ENCODE results near the gene FREY1.
A peak's percentile ranks its signal among the peaks of the same experiment; 100 is the strongest.

Gene FREY1, protein sequence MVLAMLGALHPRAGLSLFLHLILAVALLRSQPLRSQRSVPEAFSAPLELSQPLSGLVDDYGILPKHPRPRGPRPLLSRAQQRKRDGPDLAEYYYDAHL

DNA sequence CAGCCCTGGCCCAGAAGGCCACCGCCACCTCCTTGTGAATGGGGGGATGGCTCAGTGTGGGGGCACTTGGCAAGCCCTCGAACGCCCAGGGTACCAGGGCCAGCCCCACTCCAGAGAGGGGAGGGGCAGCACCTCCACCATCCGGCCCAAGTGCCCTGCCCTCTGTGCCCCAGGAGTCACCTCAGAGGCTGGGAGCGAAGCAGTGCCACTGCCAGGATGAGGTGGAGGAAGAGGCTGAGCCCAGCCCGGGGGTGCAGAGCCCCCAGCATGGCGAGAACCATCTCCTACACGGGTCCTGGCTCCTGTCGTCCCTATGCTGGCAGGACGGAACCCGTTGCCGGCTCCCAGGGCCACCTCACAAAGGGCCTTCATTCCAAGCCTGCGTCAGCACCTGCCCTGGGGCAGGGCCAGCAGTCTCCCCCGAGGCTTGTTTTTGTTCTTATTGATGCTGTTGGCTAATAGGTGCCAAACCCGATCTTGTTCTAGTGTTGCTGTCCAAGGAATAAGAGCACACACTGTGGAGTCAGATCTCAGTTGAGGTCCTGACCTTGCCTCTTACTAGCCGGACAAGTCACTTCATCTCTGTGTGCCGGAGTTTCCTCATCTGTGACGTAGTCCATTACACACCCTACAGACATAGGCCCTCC, at the start of gene FREY1:
Gene FREY1, minus strand, starts transcription at position 307 of the 647 bp plus-strand sequence. Its CDS starts 26 bp downstream, at position 281.
- DNase-seq = no peak

DNA sequence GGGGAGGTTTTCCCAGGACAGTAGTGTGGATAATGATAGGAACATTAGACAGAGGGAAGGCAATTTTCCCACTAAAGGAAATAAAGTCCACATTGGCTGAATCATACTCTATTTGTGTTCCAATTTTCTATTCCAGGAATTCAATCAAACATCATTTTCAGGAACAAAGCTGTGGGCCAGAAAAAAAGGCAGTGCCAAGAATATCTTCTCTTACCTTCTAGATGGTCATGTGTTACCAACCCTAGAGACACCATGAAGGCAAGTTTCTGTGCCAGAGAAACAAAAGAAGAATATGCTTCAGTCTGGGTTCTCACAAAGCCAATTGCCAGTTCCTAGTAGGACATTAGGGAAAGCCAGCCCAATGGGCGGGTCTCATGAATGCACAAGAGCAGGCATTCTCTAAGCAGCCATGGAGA, 42.9 kb upstream of the FREY1 start:
- no peak for DNase-seq

DNA sequence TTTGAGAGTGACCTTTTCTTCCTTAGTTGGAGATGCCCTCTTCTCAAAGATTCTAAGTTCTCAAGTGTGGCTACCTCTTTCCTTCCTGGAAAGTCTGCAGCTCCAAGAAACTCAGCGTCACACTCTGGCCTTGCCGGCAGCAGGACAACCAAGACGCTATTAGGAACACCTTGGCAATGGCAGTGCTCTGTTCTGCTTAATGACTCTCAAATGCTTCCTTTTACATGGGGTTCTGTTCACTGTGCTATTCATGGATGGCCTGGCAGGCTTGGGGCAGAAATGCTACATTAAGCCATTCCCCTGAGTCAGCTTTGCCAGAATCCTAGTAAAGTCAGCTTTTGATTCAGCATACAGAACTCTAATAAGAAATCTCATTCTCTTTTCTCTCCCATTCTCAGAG, 41.3 kb upstream of the FREY1 start:
- no peak for DNase-seq

DNA sequence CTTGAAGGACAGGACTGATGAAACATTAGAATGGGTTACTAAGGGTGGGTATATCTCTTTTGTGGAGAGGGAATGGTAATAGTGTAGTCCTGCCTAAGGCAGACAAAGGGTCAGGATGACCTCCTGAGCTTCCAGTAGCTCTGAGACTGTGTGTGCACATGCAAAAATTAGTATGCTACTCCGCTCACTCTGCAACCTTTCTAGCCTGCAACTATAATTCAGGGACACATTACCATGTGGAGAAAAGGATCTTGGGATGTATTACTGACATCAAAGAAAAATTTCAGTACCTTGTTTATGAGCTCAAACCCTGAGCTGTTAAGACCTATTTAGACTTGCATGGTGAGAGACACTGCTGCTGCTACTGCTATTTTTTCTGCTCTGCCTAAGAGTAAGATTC, 40.8 kb upstream of the FREY1 start:
- DNase-seq = no peak

DNA sequence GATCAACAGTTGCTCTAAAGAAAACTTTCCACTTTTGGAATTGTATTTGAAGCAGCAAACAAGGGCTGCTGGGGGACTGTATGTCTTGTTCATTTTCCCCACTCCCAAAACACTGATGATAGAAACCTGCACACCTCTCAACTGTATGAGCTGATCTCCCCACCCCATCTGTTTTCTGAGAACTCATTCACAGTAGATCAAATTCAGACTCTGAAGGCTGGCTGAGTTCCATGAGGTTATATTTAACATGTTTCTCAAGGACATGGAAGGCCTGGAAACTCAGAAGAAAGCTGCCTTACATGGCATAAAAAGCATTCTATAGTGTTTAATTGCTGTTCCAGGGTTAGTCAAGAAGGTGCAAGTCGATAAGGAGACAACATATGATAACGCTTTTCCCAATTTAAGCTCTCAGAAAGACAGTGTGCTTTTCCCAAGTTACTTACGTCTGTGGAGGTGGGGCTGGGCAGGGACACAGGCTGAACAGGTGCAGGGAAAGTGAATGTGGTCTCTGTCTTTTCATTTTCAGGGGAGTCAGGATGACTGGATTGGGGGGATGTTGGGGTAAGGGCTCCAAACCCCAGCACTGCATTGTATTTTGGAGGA, 38.4 kb upstream of the FREY1 start:
- no peak for DNase-seq

DNA sequence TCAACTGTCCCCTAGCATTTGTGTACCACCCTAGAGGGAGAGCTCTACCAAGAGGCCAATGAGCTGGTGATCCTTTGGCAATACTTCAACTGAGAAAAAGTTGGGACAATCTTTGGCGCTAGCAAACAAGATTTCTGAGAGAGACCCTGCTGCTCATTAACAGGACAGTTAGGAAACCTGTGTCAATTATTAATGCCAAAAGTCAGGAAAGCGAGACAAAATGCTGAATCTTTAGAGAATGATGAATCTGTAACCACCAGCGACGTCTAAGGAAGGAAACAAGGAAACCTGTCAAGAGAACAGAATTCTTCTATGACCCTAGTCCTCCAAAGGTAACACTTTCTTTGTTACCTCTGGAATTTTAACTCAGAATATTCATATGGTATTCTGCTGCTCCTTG, 35.3 kb upstream of the FREY1 start:
- no peak for DNase-seq

DNA sequence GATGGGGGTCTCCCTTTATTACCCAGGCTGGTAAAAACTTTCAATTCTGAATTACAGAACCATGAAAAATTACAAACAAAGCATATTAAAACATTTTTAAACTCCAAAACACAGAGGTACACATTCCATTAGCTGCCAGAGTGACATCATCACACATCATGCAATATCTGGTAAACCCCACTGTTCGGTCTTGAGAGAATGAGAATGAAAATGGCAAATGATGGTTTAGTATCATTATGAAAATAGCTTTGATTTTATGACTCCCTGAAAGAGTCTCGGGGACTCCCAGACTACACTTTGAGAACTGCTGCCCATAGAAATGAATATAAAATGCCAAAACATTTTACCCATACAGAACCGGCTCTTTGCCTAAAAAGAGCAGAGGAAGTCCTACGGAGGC, 34.2 kb upstream of the FREY1 start:
- DNase-seq = no peak

DNA sequence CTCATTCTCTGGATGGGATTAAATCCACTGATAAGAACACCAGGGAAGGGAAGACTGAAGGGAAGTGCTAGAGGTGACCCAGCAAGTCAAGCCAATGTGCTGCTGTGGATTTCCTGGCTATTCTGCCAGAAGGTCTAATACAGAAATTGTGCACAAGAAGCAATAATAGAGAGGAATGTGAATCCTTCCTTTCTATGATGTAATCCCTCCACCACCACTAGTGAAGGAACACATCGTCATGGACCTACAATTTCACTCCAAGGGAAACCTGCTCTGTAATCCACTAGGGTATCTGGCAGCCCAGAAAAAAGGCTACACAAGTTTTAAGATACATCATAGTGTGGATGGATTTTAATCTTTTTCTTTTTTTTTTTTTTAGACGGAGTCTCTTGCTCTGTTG, 32.8 kb upstream of the FREY1 start:
- no peak for DNase-seq

DNA sequence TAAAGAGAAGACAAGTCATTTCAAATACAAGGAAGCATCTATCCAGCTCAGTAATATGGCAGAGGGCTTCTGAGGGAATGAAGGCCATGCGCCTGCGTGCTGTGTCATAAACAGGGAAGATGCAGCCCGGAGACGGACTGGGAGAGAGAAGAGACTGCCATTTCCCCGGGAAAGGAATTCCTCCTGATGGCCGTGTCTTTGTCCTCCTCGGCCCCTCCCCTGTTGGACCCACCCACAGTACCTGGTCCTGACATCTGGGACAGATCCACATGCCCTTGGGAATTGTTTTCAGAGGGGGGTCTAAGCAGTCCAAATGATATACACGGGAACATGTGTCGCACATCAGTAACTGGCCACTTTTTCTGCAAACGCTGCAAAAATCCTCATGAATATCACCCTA, 30.8 kb upstream of the FREY1 start:
- no peak for DNase-seq

DNA sequence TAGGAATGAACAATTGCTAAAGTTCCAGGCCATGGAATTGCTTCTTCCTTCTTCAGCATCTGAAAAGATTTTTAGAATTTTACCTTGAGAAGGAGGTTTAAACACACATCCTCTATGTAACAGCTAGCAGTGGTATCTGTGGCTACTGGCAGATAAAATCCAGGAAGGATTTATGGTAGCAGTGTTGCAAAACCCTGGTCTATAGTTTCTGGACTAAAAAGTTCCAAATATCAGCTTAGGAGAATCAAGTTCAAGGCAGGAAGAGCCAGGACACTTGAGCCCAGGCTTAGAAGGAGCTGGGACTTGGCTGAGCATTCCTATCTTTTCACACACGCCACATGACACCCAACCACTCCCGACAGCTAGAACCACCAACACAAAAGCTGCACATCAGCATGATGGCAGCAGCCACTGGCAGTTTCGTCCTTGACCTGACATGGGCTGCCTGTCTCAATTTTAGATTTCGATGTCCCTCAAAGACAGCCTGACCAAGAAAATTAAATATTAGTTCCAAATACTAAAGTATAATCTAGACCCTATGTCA, 29.5 kb upstream of the FREY1 start:
- no peak for DNase-seq

DNA sequence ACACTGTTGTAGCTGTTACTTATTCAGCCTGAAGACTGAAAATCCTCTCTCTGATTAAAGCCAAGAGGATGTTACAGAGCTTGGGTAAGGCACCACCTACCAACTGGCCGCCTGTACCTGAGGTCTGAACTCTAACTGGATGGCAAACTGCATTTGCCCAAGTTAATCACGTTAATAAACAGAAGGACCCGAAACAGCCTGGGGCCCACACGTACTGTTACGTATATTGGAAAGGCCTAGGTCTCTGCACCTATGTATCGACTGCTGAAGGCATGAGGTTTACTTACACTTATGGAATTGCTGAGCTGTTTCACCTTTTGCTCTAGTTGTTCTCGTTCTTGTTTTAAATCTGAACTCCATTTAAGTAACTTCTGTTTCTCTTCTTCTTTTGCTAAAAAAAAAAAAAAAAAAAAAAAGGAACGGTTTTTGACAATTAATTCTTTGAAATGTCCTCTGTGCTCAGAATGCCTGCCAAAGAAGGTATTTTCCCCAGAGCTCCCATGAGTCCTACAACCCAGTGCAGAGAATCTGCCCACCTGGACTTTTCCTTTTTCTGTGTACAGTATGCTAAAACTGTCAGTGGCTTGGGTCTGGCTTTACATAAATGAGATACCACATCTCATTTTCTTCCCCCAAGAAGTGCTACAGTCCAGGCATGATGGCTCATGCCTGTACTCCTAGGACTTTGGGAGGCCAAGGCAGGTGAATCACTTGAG, 28.4 kb upstream of the FREY1 start:
- DNase-seq = no peak

DNA sequence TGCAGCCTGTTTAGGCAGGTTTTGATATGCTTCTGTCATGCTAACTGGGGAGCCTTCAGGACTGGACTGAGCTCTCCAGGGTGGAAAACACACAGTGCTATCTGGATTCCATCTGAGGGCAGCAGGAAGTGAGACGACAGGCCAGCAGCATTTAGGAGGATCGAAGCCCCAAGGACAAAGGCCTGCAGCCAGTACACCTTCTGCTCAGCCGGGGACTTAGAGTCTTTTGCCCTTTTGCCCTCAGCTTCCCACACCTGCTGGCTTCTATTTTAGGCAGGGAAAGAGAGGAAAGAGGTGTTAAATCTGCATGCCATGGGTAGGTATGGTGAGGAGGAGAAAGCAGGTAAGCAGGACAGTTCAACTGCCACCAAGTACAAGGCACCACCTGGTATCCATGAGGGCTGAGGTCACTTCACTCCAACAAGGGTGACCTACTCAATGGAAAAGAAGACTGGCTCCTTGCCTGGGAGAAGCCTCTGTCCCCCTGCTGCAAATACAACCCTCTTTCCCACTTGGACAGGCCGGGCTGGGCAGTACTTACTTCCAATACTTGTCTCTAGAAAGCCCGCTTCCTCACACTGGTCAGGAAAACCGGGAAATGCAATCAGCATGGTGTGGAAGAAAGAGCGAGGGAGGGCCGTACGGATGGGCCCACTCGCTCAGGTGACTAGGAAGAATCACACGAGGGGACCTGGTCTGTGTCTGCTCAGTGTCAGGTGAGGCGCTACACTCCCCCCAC, 27.7 kb upstream of the FREY1 start:
- DNase-seq = no peak

DNA sequence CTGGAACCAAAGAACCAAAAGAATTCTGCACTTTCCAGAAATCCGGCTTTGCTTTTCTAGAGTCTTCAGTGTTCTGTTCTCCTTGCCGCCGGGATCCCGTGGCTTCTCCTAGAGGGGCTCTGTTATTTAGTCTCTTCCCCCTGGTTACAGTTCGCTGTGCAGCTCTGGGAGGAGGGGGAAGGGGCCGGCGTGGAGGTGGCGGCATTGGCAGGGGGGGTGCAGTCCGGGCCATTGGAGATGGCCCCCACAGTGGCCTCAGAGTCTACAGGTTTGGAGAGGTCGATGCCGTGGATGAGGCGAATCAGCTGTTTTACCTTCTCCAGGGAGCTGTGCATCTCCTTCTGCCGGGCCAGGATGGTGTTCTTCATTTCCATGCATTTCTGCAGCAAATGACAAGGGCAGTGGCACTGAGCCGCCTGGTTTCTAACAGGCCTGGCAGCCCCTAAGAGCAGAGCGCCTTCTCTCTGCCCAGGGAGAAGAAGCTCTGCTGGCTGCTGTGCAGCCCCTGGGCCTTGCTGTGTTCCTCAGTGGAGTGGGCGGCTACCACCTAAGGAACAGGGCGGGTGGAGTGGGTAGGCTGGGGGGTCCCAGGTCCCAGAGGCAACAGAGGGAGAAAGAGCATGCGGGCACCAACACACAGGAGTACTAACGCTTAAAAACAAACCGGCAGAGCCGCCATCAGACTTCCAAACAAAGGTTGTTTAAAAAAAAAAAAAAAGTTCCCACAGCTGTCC, 26.9 kb upstream of the FREY1 start:
- no peak for DNase-seq

DNA sequence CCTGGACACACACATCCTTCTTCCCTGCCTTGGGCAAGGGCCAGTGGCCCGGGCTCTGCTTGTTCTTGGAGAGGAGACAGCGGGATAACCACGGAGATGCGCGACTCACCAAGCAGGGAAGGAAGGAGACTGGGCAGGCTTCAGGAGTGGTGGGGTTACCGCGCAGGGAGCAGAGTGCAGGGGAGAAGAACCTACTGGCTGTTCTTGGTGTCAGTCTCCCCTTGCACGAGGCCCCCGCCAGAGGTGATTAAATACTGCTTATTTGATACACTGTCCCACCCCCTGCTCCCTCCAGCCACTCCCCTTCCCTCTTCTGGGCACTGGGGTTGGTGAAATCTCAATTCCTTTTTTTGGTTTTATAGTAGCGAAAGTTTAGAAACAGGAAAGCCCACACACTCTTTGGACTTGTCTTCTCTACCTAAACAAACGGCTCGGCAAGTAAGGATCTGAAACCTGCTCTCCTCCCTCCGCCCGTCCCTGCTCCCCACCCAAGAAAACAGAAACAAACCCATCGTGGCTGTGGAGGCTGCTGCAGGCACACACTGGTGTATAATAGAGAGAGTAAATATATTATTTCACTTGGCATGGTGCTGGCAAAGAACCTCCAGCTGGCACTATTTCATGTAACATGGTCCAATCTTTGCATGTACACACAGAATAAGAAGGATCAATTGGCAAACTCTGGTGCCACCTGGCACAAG, 26.2 kb upstream of the FREY1 start:
- no peak for DNase-seq

DNA sequence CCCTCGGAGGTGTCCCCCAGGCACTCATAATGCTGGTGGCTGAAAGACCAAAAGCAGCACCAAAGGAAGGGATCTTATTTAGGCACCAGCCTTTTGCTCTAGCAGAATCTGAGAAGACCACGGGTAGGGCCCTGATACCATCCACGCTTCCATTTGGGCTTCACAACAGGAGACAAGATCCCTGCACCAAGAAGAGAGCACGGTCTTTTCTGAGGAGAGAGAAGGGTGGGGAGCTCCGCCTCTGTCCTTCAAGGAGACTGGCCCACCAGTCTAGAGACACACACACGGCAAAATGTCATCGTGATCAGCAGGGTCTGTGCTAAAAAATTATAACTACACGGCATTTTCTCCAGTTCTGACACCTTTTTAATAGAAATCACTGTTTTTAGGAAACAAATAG, 25.1 kb upstream of the FREY1 start:
- no peak for DNase-seq

DNA sequence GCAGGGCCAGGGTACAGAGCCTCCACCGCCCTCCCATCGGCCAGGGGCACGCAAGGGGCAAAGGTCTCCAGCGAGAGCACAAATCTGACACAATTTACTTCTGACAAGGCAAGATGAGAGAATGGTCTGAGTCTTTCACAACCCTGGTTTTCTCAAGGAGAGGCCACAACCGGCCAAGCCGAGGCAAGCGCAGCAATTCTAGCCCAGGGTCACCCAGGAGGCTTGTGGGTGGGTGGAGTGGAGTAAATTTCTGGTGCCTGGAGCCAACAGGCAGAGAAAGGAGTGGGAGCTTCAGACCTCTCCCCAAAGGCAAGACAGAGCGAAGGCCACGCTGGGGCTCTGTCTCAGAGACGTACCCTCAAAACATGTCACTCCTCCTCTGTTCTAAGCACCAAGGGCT, 24.7 kb upstream of the FREY1 start:
- no peak for DNase-seq

DNA sequence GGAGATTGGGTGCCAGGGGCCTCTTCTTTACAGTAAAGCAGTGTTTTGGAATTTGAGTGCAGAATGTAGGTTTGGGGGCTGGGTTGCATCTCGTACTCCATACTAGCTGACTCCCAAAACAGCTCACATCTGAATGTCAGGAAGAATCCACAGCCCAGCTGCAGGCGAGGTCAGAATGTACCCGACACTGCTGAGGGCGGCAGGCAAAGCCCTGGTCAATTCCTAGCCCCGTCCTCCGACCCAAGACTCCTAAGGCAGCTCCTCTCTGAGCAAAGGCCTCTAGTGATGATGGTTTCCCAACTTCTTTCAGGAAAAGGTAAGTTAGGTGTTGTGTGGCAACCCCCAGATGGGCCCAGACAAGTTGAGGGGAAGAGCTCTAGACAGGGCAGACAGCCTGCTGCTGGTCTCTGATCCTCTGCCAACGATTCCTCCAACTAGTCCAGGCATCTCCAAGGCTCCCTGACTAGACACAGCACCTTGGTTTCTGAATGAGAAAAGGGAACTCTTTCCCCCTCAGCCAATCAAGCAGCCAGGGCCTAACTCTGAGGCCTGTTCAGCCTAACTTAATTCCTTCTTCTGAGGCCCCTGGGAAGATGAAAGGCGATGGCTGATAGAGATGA, 24.0 kb upstream of the FREY1 start:
- DNase-seq = no peak

DNA sequence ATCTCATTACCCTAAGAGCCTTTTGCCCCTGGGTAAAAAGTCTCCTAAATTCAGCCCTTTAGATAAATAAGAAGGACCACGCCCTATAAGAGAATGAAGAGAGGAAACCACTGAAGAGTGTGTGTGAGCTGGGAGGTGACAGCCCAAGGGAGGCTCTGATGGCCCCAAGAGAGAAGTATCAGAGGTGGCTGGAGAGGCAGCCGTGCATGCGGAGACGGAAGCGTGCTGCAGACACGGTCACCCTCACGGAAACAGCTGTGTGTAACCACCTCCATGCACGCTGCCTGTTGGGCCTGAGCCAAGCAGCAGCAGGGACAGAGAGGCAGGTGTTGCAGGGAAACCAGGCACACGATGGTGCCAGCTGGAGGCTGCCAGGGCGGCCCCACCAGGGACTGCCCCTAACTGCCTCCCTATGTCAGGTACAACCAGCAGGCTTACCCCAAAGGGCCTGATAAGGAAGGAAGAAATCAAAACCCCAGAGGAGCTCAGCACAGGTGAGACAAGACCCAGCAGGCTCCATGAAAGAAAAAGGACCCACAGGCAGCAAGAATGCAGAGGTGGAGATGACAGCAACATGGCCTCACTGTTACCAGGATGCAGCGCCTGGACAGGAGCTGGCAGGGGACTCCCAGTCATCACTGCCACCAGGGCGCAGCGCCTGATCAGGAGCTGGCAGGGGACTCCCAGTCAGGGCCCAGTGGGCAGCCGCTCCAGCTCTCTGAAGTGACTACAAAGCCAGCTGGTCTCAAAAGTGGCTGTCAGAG, 23.1 kb upstream of the FREY1 start:
- peak; percentile 38 for DNase-seq

DNA sequence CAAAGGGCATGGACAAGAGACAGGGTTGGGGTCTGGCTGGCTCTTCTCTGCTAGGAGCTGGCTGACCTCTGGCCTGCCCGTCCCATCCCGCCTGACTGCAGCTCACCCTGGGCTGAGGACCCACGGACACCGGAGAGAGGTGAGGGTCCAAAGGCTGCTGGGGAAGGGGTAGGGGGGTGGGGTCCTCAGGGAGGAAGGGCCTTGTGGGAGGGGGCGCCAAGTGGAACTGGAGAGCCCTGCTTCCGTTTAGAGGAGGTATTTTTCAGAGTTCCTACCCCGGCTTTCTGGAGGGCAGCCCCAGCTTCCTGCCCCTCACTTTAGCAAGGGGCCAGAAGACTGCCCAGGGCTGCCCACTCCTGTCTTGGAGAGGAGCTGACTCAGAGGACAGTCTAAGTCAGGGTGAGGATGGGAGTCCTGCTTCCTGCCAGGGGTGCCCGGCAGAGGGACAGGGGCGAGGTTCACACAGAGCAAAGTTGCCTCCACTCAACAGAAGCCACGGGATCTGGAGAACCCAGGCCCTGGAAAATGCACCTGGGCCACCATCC, 22.5 kb upstream of the FREY1 start:
- DNase-seq = no peak

DNA sequence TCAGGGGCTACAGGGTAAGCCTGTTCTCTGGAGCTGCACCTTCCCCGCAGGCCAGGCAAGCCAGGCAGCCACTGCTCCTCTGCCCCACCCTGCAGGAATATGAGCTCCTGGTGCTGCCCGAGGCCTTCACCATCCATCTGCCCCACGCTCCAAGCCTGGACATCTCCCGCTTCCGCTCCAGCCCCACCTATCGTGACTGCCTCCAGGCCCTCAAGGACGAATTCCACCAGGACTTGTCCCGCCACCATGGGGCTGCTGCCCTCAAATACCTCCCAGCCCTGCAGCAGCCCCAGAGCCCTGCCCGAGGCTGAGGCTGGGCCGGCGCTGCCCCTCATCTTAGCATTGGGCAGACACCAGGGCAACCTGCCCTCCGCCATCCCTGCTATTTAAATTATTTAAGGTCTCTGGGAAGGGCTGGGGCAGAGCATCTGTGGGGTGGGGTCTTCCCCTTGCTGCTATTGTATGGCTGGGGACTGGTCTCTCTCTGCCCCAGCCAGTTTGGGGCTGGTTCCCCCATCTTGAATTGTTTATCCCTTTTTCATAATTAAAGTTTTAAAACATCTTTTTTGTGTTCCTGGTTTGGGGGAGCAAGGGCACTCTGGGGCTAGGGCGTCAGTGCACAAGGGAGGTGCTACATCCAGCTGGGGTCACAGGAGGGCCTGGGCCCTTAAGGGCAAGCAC, 21.6 kb upstream of the FREY1 start:
- no peak for DNase-seq
